GM12878 (cell line): ENCODE results near the gene SPIRE1. TPM values are rescaled to one million over a fixed set of nuclear protein-coding genes. Genes with fewer than 3 reads are reported as not detected.

Source experiments
- BACH1 ChIP-seq: fragments of 450-650 bp; IDR thresholded peaks from 2 replicates; pipeline ENCODE4 v1.6.1; 2017; ENCODE audit warnings: mild to moderate bottlenecking, borderline replicate concordance
- BCLAF1 ChIP-seq: fragments of 450-650 bp; IDR thresholded peaks from 2 replicates; pipeline ENCODE4 v1.6.1; 2017; ENCODE audit warnings: antibody characterized with exemption, mild to moderate bottlenecking, moderate library complexity
- BRCA1 ChIP-seq: IDR thresholded peaks from 2 replicates; pipeline ENCODE4 v1.6.1; 2011; ENCODE audit warnings: low read depth, low read length, improper control_type of control experiment
- NFIC ChIP-seq: IDR thresholded peaks from 2 replicates; pipeline ENCODE4 v1.6.1; 2012; ENCODE audit warnings: low read depth, mild to moderate bottlenecking, inconsistent platforms, low read length, moderate library complexity
- SPI1 ChIP-seq: IDR thresholded peaks from 2 replicates; pipeline ENCODE4 v1.6.1; 2011; ENCODE audit warnings: low read depth, mild to moderate bottlenecking, low read length, moderate library complexity, borderline replicate concordance; ENCODE audit not compliant: insufficient read depth
- STAT3 ChIP-seq: IDR thresholded peaks from 2 replicates; pipeline ENCODE4 v1.6.1; 2011; ENCODE audit warnings: low read depth, low read length, improper control_type of control experiment
- ZBTB11 ChIP-seq: fragments of 450-650 bp; formaldehyde crosslinking; IDR thresholded peaks from 2 replicates; pipeline ENCODE4 v1.5.0; 2022; ENCODE audit warnings: mild to moderate bottlenecking, missing genetic modification characterization
- ZNF274 ChIP-seq: IDR thresholded peaks from one replicate; pipeline ENCODE4 v1.8.0; 2011; ENCODE audit not compliant: insufficient read length, insufficient read depth
- polyA plus RNA-seq, 11 experiments: library from polyadenylated mRNA; depleted of rRNA in 4 of 11; unstranded in 6 of 11; stranded (reverse) in 5 of 11; fragments of >200 nt; fragmentation: Nextera tagmentation in 4 of 11; fragmentation: Illumina TruSeq in 1 of 11; extraction: Ambion mirVana in 4 of 11; extraction: Trizol in 1 of 11; gene quantifications; 1 replicate in 1 of 11; 2 replicates in 10 of 11; pipeline versions ENCODE4 v1.2.1 to v1.2.3, GENCODE V29; 2011 to 2016; ENCODE audit warnings: inconsistent platforms in 2 of 11, missing spikeins in 2 of 11, low read depth in 1 of 11
- total RNA-seq, 4 experiments: library from RNA; depleted of rRNA in 3 of 4; stranded (reverse); fragments of >200 nt in 3 of 4; fragmentation: Illumina TruSeq in 1 of 4; extraction: Trizol in 1 of 4; gene quantifications; 2 replicates each; pipeline versions ENCODE4 v1.2.1 to v1.2.3, GENCODE V29; 2013 to 2021
- TF ChIP-seq, protein P1 (sequence below): IDR thresholded peaks from 2 replicates; pipeline ENCODE4 v1.6.1; 2011; ENCODE audit warnings: borderline replicate concordance, low read depth, mild to moderate bottlenecking, moderate library complexity, low read length; ENCODE audit not compliant: insufficient read depth, poor library complexity, severe bottlenecking
- TF ChIP-seq, protein P2 (sequence below): fragments of 450-650 bp; conservative IDR thresholded peaks from 2 replicates; pipeline ENCODE4 v1.6.1; 2017; ENCODE audit warnings: mild to moderate bottlenecking, moderate library complexity

SPIRE1 gene
- total and polyA plus RNA-seq, 10 of the 15 experiments (the other 5 are each of a cell fraction or from before 2014, with no cell fraction given): 0.18 to 9.2 (median 4.3) TPM

DNA sequence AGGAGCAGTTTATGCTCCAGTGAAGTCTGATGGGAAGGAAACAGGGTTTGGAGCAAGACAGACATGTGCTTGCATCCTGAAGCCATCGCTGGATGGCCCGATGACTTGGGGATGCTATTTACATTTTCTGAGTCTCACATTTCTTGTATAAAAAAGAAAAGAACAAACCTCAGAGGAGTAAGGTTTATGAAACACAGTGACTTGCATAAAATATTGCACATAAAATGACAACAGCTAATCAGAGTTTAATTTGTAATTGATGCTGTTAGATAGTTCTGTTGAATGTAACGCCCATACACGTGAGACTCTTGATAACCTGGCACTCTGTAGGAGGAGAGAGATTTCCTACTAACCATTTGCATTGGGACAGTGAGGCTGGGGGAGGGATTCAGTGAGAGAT lies 233.7 kb downstream of the SPIRE1 start (continued):
- TF ChIP-seq, protein P1, sequence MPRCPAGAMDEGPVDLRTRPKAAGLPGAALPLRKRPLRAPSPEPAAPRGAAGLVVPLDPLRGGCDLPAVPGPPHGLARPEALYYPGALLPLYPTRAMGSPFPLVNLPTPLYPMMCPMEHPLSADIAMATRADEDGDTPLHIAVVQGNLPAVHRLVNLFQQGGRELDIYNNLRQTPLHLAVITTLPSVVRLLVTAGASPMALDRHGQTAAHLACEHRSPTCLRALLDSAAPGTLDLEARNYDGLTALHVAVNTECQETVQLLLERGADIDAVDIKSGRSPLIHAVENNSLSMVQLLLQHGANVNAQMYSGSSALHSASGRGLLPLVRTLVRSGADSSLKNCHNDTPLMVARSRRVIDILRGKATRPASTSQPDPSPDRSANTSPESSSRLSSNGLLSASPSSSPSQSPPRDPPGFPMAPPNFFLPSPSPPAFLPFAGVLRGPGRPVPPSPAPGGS: no peak
- TF ChIP-seq, protein P2, sequence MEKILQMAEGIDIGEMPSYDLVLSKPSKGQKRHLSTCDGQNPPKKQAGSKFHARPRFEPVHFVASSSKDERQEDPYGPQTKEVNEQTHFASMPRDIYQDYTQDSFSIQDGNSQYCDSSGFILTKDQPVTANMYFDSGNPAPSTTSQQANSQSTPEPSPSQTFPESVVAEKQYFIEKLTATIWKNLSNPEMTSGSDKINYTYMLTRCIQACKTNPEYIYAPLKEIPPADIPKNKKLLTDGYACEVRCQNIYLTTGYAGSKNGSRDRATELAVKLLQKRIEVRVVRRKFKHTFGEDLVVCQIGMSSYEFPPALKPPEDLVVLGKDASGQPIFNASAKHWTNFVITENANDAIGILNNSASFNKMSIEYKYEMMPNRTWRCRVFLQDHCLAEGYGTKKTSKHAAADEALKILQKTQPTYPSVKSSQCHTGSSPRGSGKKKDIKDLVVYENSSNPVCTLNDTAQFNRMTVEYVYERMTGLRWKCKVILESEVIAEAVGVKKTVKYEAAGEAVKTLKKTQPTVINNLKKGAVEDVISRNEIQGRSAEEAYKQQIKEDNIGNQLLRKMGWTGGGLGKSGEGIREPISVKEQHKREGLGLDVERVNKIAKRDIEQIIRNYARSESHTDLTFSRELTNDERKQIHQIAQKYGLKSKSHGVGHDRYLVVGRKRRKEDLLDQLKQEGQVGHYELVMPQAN: no peak
- no peak for TF ChIP-seq BRCA1
- TF ChIP-seq ZBTB11: no peak
- no peak for TF ChIP-seq ZNF274
- TF ChIP-seq BACH1: no peak
- TF ChIP-seq NFIC: no peak
- no peak for TF ChIP-seq STAT3
- TF ChIP-seq BCLAF1: no peak
- TF ChIP-seq SPI1: no peak
